Superior temporal gyrus (tissue), 1 donor: ENCODE data around the gene GTF2A1.

Source experiments
- DNase-seq: peaks from one replicate; pipeline ENCODE4 v3.0.0-alpha.2; 2016; ENCODE audit errors: extremely low spot score

GTF2A1 gene

GRCh38 chr14:81177225-81177624, 43.5 kb downstream of the GTF2A1 start:
- no peak for DNase-seq

GRCh38 chr14:81176241-81176640, 44.5 kb downstream of the GTF2A1 start:
- no peak for DNase-seq

- DNase-seq: no peak
Measured at GRCh38 chr14:81172881-81173280, 47.9 kb downstream of the GTF2A1 start.

- DNase-seq: no peak
Measured at GRCh38 chr14:81172353-81172752, 48.4 kb downstream of the GTF2A1 start.

GRCh38 chr14:81170829-81171195, 49.9 kb downstream of the GTF2A1 start:
- no peak for DNase-seq

GRCh38 chr14:81170104-81170828, 50.5 kb downstream of the GTF2A1 start:
- peak; percentile 98 for DNase-seq

GRCh38 chr14:81169711-81170103, 51.1 kb downstream of the GTF2A1 start:
- DNase-seq: peak; percentile 78

- DNase-seq: no peak
Measured at GRCh38 chr14:81169267-81169666, 51.5 kb downstream of the GTF2A1 start.

- no peak for DNase-seq
Measured at GRCh38 chr14:81166121-81166520, 54.6 kb downstream of the GTF2A1 start.

GRCh38 chr14:81165188-81165587, 55.6 kb downstream of the GTF2A1 start:
- DNase-seq: no peak

GRCh38 chr14:81164167-81164774, 56.5 kb downstream of the GTF2A1 start:
- DNase-seq: peak; percentile 56

- DNase-seq: no peak
Measured at GRCh38 chr14:81162941-81163340, 57.8 kb downstream of the GTF2A1 start.

GRCh38 chr14:81161749-81162148, 59.0 kb downstream of the GTF2A1 start:
- no peak for DNase-seq

GRCh38 chr14:81161088-81161487, 59.7 kb downstream of the GTF2A1 start:
- DNase-seq: no peak

- no peak for DNase-seq
Measured at GRCh38 chr14:81157431-81157830, 63.3 kb downstream of the GTF2A1 start.

GRCh38 chr14:81153187-81153586, 67.6 kb downstream of the GTF2A1 start:
- no peak for DNase-seq

- no peak for DNase-seq
Measured at GRCh38 chr14:81148635-81149034, 72.1 kb downstream of the GTF2A1 start.

- no peak for DNase-seq
Measured at GRCh38 chr14:81147140-81147897, 73.4 kb downstream of the GTF2A1 start.

- no peak for DNase-seq
Measured at GRCh38 chr14:81144824-81145603, 75.7 kb downstream of the GTF2A1 start.

- no peak for DNase-seq
Measured at GRCh38 chr14:81143793-81144192, 77.0 kb downstream of the GTF2A1 start.

GRCh38 chr14:81141426-81141825, 79.3 kb downstream of the GTF2A1 start:
- DNase-seq: no peak

- DNase-seq: no peak
Measured at GRCh38 chr14:81138429-81138828, 82.3 kb downstream of the GTF2A1 start.
